Neural progenitor cell (in vitro differentiated cells): ENCODE data around the gene FBXL12. TPM values are rescaled to one million over a fixed set of nuclear protein-coding genes. Genes with fewer than 3 reads are reported as not detected.
"Not testable (repeated sequence)": the region's sequence is repeated elsewhere in the genome, so short reads cannot be mapped to it uniquely, and the experiment has no call there.

Source experiments
- DNase-seq: peaks from one replicate; pipeline ENCODE4 v3.0.0-alpha.2; 2016; ENCODE audit warnings: low spot score
- H2AFZ ChIP-seq: fragments of 200-600 bp; sonication (generic); replicated peaks from 2 replicates; pipeline ENCODE4 v1.6.1; 2016; ENCODE audit warnings: antibody characterized with exemption
- H3F3A ChIP-seq: fragments of 200-600 bp; sonication (generic); 2 replicates; pipeline ENCODE4 v1.6.1; 2016; ENCODE audit warnings: antibody characterized with exemption, low read depth
- H3K27ac ChIP-seq: fragments of 200-600 bp; sonication (generic); 2 replicates; pipeline ENCODE4 v1.5.1; 2016; ENCODE audit warnings: mild to moderate bottlenecking
- H3K27me3 ChIP-seq: fragments of 200-600 bp; sonication (generic); 2 replicates; pipeline ENCODE4 v1.6.1; 2016; ENCODE audit warnings: mild to moderate bottlenecking, moderate library complexity
- H3K36me3 ChIP-seq: fragments of 200-600 bp; sonication (generic); 2 replicates; pipeline ENCODE4 v1.5.1; 2016
- H3K4me1 ChIP-seq: fragments of 200-600 bp; sonication (generic); 2 replicates; pipeline ENCODE4 v1.6.1; 2016; ENCODE audit warnings: mixed run types
- H3K4me2 ChIP-seq: fragments of 200-600 bp; sonication (generic); 2 replicates; pipeline ENCODE4 v1.6.1; 2016
- H3K4me3 ChIP-seq: fragments of 200-600 bp; sonication (generic); 2 replicates; pipeline ENCODE4 v1.5.1; 2016
- H3K79me2 ChIP-seq: fragments of 200-600 bp; sonication (generic); 2 replicates; pipeline ENCODE4 v1.6.1; 2016; ENCODE audit warnings: low read depth
- H3K9ac ChIP-seq: fragments of 200-600 bp; sonication (generic); 2 replicates; pipeline ENCODE4 v1.6.1; 2016
- H3K9me3 ChIP-seq: fragments of 200-600 bp; sonication (generic); 2 replicates; pipeline ENCODE4 v1.5.1; 2016; ENCODE audit warnings: low read depth
- H4K20me1 ChIP-seq: fragments of 200-600 bp; sonication (generic); 2 replicates; pipeline ENCODE4 v1.6.1; 2016; ENCODE audit warnings: low read depth
- H3K27ac Mint-ChIP-seq: 3 replicates; pipeline ENCODE4 v1.8.0; 2021; ENCODE audit warnings: mixed read lengths
- H3K27me3 Mint-ChIP-seq: 2 replicates; pipeline ENCODE4 v1.8.0; 2022; ENCODE audit warnings: low read depth, mild to moderate bottlenecking, inconsistent platforms, moderate library complexity, mixed read lengths; ENCODE audit not compliant: insufficient read depth
- H3K36me3 Mint-ChIP-seq: 3 replicates; pipeline ENCODE4 v1.8.0; 2021; ENCODE audit warnings: mixed read lengths
- H3K4me1 Mint-ChIP-seq: 3 replicates; pipeline ENCODE4 v1.8.0; 2021; ENCODE audit warnings: mixed read lengths
- H3K4me3 Mint-ChIP-seq: 3 replicates; pipeline ENCODE4 v1.8.0; 2021; ENCODE audit warnings: mild to moderate bottlenecking, moderate library complexity, mixed read lengths
- H3K9me3 Mint-ChIP-seq: 3 replicates; pipeline ENCODE4 v1.8.0; 2020; ENCODE audit warnings: mixed read lengths
- CTCF ChIP-seq: fragments of 200-600 bp; sonication (generic); IDR thresholded peaks from 2 replicates; pipeline ENCODE4 v1.5.1; 2017; ENCODE audit warnings: antibody characterized with exemption, mild to moderate bottlenecking
- EZH2 ChIP-seq: fragments of 200-600 bp; sonication (generic); IDR thresholded peaks from 2 replicates; pipeline ENCODE4 v1.6.1; 2017; ENCODE audit warnings: antibody characterized with exemption, mild to moderate bottlenecking, moderate library complexity
- EZH2phosphoT487 ChIP-seq: fragments of 200-600 bp; sonication (generic); IDR thresholded peaks from 2 replicates; pipeline ENCODE4 v1.6.1; 2017; ENCODE audit warnings: antibody characterized with exemption
- total RNA-seq: library from RNA; depleted of rRNA; stranded (reverse); fragments of >200 nt; gene quantifications from 2 replicates; pipeline ENCODE4 v1.2.3, GENCODE V29; 2015; ENCODE audit warnings: low replicate concordance

The FBXL12 gene
- total RNA-seq, 1 donor from 2014 or later = 9.9 TPM

DNA sequence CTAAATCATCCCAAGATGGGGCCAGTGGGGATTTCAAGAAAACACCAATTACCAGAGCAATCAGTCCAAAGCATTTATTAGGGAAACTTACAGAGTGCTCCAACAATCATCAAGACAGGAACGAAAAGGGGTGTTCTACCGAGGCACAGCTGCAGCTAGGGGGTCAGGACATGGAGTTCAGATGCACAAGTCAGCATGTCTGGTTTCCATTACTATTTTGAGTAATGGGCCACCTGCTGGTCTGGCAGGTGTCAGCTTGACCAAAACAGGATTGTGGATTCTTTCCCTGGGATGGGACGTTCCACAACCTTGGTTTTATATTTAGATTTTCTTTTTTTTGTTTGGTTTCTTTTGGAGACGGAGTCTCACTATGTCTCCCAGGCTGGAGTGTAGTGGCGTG, 4.9 kb upstream of the FBXL12 start:
- Histone ChIP-seq H3K27ac (no peak overlapping the region), H3K4me2 (no peak overlapping the region), H2AFZ (no peak overlapping the region), H3K36me3 (no peaks in the 10 kb centered on the region), H3K27me3 (no peaks in the 10 kb centered on the region), H3F3A (peaks cover 19% of the 10 kb centered on the region), H3K4me3 (no peak overlapping the region), H3K79me2 (peaks cover 29% of the 10 kb centered on the region), H3K9ac (no peak overlapping the region), H3K9me3 (no peaks in the 10 kb centered on the region), H3K4me1 (peaks cover 8% of the 10 kb centered on the region), H4K20me1 (peaks cover 13% of the 10 kb centered on the region)
- no peak for DNase-seq
- TF ChIP-seq CTCF (no peak), EZH2phosphoT487 (no peak), EZH2 (no peak)
- Mint-ChIP-seq H3K4me3 (no peak overlapping the region), H3K9me3 (no peaks in the 10 kb centered on the region), H3K36me3 (peaks cover 4% of the 10 kb centered on the region), H3K4me1 (peaks cover 20% of the 10 kb centered on the region), H3K27me3 (peaks cover 10% of the 10 kb centered on the region), H3K27ac (no peak overlapping the region)

- H3K27ac ChIP-seq, H3K9ac ChIP-seq, H2AFZ ChIP-seq, DNase-seq, H3K27me3 Mint-ChIP-seq, H3K9me3 ChIP-seq, H3K4me1 ChIP-seq, H3K36me3 ChIP-seq, H3K27me3 ChIP-seq, H3K9me3 Mint-ChIP-seq, H3K4me1 Mint-ChIP-seq, H4K20me1 ChIP-seq, H3K27ac Mint-ChIP-seq: not testable (repeated sequence)
- H3K36me3 Mint-ChIP-seq = peaks cover 14% of the 10 kb centered on the region
- Histone ChIP-seq H3K4me3 (peak overlapping the region; percentile 36), H3F3A (peaks cover 15% of the 10 kb centered on the region), H3K79me2 (peaks cover 35% of the 10 kb centered on the region), H3K4me2 (peak overlapping the region; percentile 69)
- peak overlapping the region; percentile 93 for H3K4me3 Mint-ChIP-seq
Measured at GRCh38 chr19:9820034-9820433, 1.2 kb upstream of the FBXL12 start.

DNA sequence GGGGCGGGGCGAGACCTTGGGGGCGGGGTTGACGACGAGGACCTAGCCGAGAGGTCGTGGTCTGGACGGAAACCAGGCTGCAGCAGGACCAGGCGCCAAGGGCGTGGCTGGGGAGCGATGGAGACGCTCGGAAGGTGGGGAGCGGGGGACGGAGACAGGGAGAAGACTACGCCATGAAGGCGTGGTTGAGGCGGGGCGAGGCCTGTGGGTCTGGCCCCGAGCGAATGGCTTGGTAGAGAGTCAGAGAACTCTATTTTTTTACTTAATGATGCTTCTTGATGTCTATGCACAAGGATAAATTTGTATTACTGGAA, 674 bp upstream of the FBXL12 start:
- Mint-ChIP-seq H3K36me3 (peaks cover 19% of the 10 kb centered on the region), H3K9me3 (peaks cover 6% of the 10 kb centered on the region), H3K27me3 (peaks cover 6% of the 10 kb centered on the region), H3K4me1 (peaks cover 9% of the 10 kb centered on the region), H3K27ac (no peak overlapping the region), H3K4me3 (peak overlapping the region; percentile 93)
- no peaks in the 10 kb centered on the region for H3K9me3 ChIP-seq
- peak overlapping the region; percentile 69 for H3K4me2 ChIP-seq
- peak overlapping the region; percentile 36 for H3K4me3 ChIP-seq
- peaks cover 15% of the 10 kb centered on the region for H3F3A ChIP-seq
- H3K27ac ChIP-seq = no peak overlapping the region
- peaks cover 40% of the 10 kb centered on the region for H3K79me2 ChIP-seq
- no peaks in the 10 kb centered on the region for H3K27me3 ChIP-seq
- no peak overlapping the region for H3K9ac ChIP-seq
- H3K4me1 ChIP-seq = peaks cover 8% of the 10 kb centered on the region
- H4K20me1 ChIP-seq = peaks cover 4% of the 10 kb centered on the region
- H3K36me3 ChIP-seq = no peaks in the 10 kb centered on the region
- DNase-seq = no peak
- H2AFZ ChIP-seq = no peak overlapping the region
- TF ChIP-seq EZH2phosphoT487 = no peak

DNA sequence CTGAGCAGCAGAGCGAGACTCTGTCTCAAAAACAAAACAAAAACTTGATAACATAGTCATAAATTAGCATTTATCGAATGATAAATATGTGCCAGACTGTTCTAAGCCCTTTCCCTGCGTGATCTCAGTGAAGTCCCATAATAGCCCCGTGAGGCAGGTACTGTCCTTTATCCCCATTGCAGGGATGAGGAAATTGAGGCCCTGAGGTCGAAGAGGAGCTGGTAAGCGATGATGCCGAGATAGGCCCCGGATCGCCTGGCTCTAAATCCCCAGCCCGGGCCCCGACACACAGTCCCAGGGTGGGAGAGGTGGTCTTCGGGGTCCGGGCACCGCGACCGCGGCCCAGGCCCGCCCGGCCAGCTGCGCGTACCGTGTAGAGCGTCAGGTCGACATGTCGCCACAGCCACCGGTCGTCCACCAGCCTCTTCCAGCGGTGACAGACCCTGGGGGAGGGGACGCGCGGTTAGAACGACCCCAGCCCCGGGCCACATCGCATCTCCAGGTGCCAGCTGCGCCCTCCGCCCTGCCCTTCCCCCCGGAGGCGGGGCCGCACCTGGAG, 625 bp downstream of the FBXL12 start:
- Histone ChIP-seq H3K4me2 (peak overlapping the region; percentile 88), H3K4me1 (peaks cover 8% of the 10 kb centered on the region), H3K4me3 (peak overlapping the region; percentile 99), H3K27me3 (no peaks in the 10 kb centered on the region), H3F3A (peaks cover 15% of the 10 kb centered on the region), H3K9me3 (no peaks in the 10 kb centered on the region), H3K27ac (peak overlapping the region; percentile 77), H3K9ac (peak overlapping the region; percentile 85), H2AFZ (peak overlapping the region; percentile 99), H3K36me3 (no peaks in the 10 kb centered on the region), H4K20me1 (peaks cover 4% of the 10 kb centered on the region), H3K79me2 (peaks cover 53% of the 10 kb centered on the region)
- DNase-seq = no peak
- peak overlapping the region; percentile 93 for H3K4me3 Mint-ChIP-seq
- peaks cover 8% of the 10 kb centered on the region for H3K9me3 Mint-ChIP-seq
- peaks cover 6% of the 10 kb centered on the region for H3K27me3 Mint-ChIP-seq
- peaks cover 22% of the 10 kb centered on the region for H3K36me3 Mint-ChIP-seq
- peaks cover 9% of the 10 kb centered on the region for H3K4me1 Mint-ChIP-seq
- no peak for TF ChIP-seq CTCF
- TF ChIP-seq EZH2 = no peak
- TF ChIP-seq EZH2phosphoT487 = no peak
- H3K27ac Mint-ChIP-seq = no peak overlapping the region
